ENCODE data around the gene MNX1. TPM values are rescaled to one million over a fixed set of nuclear protein-coding genes. Genes with fewer than 3 reads are reported as not detected.

The MNX1 gene
- polyA plus RNA-seq, 3 donors: 0.04 to 0.18 (median 0.12) TPM

DNA sequence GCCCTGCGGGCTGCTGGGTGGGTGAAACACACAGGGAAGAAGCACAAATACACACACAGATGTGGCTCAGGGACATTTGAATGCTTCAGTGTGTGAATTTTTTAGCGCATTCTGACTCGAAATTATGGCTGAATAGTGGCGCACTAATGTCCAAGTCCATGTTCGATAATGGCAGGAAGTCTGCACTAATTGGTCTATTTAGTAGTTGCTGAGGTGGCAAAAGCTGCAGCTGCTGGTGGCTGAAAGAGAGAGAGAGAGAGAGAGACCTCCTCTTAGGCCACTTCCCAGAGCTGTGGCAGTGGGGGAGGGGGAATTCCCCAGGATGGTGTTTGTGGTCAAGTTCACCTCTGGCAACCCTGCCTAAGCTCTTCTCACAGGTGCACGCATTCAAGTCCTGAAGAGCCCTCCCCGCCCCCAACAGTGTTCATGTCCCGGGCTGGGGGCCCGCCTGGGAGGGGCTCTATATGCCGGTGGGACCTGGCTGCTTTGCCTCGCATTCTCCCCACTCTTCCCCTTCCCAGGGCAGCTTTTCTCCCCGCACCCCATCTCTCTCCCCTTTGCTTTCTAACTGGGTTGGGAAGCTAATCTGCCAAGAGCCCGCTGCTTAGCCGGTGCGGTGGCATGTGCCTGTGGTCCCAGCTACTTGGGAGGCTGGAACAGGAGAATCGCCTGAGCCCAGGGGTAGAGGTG, 6.0 kb upstream of the MNX1 start:
- DNase-seq: no peak

DNA sequence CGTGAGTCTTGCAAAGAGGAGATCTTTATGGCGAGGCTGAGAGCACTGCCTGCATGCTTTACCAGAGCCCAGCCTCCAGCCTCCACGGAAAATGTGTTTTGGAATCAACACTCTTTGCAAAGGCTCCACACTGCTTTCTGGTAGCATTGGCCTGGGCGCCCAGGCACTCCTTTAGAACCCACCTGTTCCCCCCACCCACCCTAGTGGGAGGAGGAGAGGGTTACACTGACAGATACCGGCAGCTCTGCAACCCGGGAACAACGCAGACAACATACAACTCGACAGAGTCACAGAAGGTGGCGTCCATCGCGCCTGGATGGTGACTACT, 5.5 kb upstream of the MNX1 start:
- DNase-seq: no peak

DNA sequence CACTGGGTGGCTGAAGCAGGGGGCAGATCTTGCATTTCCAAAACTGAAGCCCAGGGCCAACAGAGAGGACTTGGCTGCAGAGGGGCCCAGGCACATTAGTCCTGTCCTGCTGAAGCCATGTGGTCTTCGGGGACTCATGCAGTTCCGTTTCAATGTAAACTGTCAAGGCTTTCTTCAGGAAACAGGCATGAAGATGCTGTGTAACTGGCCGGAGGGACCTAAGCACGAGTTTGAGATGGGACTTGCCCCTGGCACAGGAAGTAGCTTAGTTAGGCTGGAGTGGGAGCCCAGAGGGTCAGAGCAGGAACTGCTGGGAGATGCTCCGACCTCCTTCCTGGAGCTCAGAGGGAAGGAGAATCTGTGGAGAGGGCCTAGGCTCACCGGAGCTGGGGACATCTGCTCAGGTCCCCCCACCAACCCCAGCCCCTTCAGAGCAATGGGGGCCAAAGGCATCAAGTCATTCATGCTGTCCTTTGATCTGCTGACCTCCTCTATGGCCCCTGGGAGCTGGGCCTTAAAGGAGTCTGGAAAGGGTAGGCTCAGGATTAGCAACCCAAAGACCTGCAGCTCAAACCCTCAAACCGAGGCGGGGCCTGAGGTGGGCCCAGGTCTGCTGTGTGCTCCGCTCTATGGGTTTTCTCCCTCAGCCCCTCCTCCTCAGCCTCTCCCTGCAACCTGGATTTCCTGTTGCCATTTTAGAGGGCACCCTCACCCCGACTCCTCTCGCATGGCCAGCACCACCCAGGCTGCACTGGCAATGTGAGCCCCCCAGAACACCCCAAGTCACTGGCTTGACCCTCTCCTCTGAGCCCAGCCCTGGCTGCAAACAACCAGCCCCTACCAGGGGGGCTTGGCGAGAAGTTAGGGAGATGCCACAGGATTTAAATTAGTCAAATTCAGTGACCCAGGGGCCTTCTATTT, 4.4 kb upstream of the MNX1 start:
- no peak for DNase-seq

DNA sequence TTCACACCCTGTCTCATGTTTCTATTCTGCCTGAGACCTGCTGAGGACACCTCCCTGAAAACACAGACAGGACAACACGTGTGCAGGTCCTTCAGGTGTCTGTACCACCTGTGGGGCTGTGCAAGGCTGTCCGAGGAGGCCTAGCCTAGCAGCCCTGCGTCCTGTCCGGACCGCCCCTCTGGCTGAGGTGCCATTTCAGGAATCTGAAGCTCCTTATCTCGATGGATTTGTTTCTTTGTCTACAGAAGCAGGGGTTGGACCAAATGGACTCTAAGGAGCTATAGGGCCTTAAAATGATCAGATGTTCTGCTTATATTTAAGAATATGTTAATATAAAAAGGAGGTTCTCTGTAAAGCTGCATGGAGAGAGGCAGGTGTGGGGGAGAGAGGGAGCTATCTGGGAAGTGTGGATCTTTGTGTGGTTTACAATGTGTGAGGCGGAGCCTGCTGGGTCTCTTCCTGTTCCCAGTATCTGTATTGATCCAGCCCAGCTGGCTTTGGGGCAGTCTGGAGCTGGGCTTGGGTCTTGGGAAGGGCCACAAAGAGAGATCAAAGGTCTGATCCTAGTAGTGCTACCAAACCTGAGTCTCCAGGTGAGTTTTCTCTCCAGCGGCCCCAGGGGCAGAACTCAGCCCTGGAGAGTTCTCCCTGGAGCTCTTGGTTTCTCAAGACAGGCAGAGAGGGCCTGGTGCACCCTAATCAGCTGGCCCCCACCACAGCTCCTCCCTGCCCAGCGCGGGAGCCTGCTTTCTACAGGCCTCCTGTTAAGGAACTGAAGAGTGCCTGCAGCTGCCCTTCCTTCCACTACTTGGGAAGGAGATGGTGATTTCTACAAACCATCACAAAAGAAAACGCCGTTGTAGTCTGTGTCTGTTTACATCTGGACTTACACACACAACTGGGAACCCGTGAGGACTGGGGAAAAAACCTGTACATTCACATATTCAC, 3.4 kb upstream of the MNX1 start:
- no peak for DNase-seq

DNA sequence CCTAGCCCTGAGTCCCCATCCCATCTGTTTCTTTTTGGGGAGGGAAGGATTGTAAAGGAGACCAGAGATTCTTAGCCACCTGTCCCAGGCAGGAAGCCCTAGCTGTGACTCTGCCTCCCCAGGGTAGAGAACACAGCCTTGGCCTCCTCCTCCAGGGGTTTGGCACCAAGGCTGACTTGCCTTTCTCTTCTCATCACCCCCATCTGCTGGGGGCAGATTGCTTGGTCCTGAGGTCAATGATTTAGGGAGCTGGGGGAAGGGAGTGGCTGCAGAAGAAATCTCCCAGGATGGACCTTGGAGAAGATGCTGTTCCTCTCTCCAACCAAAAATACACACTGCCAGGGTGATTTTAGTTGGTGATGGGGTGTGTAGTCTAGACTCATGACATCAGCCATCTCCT, 2.6 kb upstream of the MNX1 start:
- DNase-seq: no peak

DNA sequence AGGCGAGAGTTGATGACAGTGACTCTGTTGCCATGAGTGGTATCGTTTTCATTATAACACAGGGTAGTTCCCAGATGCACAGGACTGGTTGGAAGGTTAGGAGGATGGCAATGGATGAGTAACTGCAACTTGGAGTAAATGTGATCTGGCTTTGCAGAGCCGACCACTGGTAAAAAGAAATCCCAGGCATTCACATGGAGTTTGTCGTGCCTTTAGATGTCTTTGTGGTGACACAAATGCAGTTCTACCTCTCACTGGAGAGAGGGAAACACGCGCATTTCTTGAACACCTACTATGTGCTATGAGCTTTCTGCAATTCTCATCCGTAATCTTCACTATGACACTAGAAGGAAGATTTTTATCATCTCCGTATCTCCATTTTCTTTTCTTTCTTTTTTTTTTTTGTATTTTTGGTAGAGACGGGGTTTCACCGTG, 1.7 kb upstream of the MNX1 start:
- DNase-seq: no peak

DNA sequence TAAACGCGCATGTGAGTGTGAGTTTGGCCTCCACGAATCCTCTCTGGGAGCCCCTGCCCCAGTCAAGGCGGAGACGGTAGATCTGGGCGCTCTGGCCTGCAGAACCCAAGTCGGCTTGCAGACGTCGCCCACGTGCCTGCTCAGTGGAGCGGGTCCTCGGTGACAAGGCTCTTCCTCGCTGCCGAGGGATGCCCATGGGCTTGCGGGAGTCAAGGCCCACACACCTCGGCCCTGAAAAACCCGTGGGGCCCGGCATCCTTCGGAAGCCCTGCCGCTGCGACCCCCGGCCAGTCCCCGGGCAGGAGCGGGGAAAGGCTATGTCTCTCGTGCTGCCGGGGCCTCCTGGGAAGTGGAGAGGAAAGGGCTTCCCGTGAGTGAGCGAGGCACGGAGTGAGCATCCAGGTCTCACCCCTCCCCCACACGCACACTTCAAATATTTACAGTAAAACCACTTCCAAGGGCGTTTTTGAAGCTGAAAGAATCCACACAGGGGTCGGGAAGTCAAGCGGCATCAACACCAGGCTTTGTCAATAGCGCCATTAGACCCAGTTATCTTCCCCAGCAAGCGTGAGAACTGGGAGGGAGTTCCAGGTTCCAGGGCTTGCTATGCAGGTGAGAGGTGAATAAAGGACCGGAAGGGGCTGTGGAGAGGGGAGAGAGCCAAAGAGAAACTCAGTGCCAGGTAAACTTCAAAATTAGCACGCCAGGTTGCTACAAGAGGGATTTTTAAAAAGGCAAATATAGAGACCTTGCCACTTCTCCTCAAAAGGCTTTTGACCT, 1.1 kb upstream of the MNX1 start:
- no peak for DNase-seq

DNA sequence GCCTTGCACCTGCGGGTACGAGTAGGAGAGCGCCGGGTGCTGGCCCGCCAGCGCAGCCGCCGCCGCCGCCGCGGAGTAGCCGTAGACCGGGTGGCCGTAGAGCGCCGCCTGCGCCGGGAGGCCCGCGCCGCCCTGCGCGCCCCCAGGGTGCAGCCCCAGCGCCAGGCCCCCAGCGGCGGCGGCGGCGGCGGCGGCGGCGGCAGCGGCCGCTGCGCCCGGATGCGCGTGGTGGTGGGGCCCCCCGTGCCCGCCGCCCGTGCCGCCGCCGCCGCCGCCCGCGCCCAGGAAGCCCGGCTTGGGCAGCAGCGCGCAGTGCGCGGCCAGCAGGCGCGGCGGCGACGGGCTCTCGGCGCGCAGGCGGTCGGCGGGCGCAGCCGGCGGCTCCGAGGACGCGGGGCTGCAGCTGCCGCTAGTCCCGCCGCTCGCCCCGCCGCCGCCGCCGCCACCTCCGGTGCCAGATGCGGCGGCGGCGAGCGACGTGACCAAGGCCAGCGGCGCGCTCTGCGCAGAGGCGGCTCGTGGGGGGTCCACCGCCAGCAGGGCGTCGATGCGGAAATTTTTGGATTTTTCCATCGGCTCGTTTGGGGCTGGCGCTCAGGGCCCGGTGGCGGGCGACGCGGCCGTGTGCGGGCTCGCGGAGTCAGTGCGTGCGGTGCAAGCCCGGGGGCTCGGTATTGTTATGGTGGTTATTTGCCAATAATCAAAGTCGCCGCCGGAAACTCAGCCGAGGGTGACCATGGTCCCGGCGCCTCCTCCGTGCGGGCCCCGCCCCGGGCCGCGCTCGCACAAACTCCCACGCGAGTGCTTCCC, 480 bp downstream of the MNX1 start:
- DNase-seq: no peak

DNA sequence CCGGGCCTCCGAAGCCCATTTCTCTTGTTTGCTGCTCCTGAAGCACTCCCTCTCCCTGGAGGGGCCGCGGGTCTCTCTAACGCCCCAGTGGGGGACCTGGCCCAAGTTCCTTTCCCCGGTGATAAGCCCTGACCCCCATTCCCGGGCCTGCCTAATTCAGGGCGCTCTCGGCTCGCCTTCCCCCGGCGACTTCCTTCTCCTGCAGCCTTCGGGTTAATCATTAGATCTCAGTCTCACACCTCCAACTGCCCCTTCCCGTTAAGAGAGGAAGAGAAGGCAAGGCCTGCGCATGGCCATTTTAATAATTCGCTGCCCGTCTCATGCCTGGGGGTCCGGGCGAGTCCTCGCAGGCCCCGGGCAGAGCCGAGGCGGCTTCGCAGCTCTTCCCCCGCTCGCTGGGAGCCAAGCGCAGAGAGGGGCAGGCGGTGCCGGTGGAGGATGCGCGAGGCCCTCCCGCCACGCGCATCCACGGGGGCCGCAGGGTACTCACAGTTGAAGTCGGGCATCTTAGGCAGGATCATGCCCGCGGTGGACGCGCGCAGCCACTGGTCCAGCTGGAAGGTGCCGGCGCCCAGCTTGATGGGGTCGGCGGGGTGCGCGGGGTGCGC, 1.2 kb downstream of the MNX1 start:
- no peak for DNase-seq

DNA sequence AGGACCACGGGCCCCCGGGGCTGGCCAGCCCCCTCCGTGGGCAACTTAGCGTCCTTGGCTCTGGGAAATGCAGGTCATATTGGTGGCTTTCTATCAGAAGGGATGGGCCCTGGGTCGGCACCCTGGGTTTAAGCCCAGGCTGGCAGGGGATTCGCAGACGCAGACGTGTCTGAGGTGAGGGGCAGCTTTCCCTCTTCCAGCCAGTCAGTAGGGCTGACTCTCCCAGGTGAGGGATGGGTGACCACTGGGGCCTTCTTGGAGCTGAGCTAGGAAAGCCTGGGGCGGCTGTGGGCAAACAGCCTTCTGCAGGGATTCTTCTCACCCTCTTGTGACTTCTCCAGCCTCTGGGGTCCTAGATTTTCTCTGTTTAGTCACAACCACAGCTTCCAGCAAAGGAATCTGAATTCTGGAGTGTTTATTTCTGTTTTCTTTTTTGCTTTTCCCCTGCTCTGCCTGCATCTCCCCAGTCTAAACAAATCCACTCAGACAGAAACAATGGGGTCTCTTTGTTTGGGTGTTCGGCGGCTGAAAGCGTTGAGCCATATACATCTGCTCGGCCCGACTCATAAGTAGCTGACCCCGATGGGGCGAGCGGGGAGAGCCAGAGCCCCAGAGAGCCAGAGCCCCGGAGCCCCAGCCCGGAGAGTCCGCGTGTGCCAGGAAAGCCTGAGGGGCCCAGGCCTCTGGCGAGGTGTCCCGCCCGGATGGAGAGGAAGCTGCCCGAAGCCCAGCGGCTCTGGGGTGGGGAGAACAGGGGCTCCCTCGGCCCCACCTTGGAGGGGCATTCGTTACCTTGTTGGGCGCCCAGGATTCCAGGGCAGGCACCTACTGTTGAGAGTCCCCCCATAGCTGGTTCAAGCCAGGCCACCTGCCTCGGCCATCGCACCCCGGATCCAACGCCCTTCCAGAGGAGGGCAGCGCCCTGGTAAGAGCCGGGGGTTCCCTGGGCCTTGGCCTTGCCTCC, 2.0 kb downstream of the MNX1 start:
- no peak for DNase-seq

DNA sequence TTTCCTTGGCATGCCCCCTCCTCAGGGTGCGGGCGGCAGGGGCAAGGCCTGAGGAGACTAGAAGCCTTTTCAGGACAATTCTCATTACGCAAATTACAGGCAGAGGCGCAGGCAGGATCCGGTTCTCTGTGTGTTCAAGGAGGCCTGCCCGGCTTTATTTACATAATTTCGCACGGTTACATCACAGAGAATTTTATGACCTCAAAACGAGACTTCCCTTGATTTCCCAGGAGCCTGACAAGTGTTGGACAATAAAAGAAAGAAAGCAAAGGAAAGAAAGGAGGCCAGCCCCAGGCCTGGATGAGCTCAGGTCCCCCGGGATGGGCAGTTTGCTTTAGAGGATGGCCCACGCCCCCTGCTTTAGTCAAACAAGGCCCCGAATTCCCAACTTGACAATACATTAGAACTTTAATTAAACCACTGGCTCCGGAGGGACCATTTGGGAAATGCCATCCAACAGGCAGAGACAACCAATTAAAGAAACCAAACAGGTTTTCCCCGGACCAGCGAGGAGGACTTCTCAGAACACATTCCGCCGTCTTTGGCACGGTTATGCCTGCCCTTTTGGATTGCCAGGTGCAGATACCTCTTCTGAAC, 2.9 kb downstream of the MNX1 start:
- no peak for DNase-seq

DNA sequence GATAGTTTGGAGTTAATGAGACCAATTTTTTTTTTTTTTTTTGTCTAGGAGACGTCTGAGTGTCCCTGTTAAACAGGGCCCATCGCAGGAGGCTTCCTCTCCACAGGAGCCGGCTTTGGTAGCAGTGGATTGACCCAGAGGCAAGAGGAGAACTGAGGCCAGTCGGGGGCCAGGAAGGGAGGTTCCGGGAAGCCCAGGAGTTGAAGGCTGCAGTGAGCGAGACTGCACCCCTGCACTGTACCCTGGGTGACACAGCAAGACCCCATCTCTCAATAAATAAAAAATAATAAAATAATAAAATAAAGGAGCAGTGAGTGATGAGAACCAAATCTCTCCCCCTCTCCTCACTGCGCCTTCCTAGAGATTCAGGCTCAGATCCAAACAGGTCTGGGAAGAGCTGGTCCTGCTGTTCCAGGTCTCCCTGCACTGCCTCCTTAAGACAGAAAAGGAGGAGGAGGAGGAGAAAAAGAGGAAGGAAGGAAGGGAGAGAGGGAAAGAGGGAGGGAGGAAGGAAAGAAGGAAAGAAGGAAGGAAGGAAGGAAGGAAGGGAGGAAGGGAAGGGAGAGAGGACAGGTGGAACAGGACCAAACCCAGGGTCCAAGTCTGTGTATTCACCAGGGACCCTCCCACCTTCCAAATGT, 3.5 kb downstream of the MNX1 start:
- DNase-seq: no peak

DNA sequence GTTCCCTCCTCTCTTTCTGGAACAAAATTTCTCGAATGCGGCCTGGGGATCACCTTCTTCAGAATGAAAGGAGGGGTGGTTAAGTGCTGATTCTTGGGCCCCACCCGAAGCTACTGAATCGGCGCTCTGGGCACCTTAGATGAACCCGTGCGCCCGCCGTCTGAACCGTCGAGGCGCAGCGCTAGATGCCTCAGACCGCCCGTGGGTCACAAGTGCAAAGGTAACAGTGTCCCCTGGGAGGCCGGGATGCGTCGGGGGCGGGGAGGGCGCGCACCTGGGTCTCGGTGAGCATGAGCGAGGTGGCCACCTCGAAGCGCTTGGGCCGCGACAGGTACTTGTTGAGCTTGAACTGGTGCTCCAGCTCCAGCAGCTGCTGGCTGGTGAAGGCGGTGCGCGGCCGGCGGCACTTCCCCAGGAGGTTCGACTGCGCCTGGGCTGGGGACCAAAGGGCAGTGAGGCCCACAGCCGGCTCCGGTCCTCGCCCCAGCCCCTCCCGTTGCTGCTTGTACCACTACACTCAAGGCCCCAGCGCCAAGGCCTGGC, 4.2 kb downstream of the MNX1 start:
- DNase-seq: no peak

DNA sequence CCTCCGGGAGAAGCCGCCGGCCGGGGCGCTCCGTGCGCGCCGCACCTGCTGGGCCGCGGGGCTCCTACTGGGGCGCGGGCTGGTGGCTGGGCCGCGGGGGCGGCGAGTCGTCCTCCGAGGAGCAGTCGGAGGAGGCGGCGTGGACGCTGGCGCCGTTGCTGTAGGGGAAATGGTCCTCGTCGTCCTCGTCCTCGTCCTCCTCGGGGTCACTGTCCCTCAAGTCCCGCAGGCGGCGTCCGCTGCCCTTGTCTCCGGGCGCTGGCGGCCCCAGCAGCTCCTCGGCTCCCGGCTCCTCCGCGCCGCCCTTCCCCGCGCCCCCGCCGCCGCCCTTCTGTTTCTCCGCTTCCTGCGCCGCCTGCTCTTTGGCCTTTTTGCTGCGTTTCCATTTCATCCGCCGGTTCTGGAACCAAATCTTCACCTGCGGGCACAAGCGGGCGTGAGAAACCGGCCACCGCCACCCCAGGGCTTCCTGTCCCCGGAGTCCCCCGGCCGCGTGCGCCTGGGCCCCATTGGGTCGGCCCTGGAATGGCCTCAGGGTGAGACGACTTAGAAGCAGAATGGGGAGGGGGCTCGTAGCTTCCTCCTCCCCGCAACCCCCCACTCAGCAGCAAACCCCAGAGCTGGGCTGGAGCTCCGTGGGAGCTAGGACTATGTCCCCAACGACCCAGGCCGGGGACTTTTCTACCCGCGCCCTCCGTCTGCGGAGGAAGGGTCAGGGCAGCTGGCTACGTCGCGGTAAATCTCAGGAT, 4.8 kb downstream of the MNX1 start:
- no peak for DNase-seq

DNA sequence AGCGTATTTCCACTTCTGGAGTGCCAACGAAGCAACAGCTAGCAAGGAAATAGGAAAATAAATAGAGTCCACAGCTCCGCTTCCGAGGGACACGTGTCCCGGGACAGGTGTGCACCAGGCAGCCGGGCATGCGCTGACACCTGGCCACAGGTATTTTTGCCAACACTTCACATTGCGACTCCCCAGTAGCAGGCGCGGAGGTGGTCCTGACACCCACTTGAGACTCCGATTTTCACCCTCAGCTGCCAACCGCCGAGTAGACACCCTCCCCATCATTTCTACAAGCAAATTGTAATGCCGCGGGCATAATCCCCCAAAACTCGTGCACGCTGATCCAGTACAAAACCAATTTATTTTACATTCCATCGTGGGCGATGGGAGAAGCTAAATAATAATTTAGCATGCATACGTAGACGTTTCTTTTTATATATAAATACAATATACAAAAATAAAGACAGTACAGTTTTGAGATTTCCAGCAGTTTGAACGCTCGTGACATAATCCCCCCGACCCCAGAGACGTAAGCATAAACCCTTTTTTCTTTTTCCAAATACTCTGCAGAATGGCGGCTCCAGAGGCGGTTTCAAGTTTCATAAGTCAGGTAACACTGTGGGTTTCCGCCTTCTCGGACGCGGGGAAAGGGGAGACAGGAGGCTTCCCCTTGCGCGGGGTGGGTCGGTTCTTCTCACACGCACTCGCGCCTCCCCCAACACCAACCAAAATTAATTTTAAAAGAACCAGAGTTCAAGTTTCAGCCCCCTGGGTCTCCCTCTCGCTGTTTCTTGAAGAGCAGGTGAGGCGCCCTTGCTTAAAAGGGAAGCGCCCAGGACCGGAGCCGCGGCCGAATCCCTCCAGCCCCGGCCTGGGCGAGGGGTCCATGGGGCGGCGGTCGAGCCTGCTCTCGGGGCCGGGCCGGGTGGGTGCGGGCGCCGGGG, 5.7 kb downstream of the MNX1 start:
- no peak for DNase-seq
